ENCODE results near the gene VPS13A.
"Not testable (repeated sequence)": the region's sequence is repeated elsewhere in the genome, so short reads cannot be mapped to it uniquely, and the experiment has no call there.

Gene VPS13A

GRCh38 chr9:77188242-77188641 is 10.9 kb downstream of the VPS13A start:
- DNase-seq = no peak

- DNase-seq = no peak
Measured at GRCh38 chr9:77194423-77194822, 17.1 kb downstream of the VPS13A start.

- no peak for DNase-seq
Measured at GRCh38 chr9:77210116-77210515, 32.8 kb downstream of the VPS13A start.

GRCh38 chr9:77211561-77211960 is 34.2 kb downstream of the VPS13A start:
- DNase-seq = no peak

GRCh38 chr9:77212801-77213200 is 35.5 kb downstream of the VPS13A start:
- no peak for DNase-seq

- DNase-seq = no peak
Measured at GRCh38 chr9:77215874-77216273, 38.5 kb downstream of the VPS13A start.

GRCh38 chr9:77218612-77219011 is 41.3 kb downstream of the VPS13A start:
- no peak for DNase-seq

- no peak for DNase-seq
Measured at GRCh38 chr9:77221431-77221830, 44.1 kb downstream of the VPS13A start.

- DNase-seq = no peak
Measured at GRCh38 chr9:77224746-77225312, 47.5 kb downstream of the VPS13A start.

GRCh38 chr9:77236693-77237092 is 59.4 kb downstream of the VPS13A start:
- no peak for DNase-seq

GRCh38 chr9:77237896-77238295 is 60.6 kb downstream of the VPS13A start:
- DNase-seq = no peak

- DNase-seq = no peak
Measured at GRCh38 chr9:77251050-77251449, 73.7 kb downstream of the VPS13A start.

- DNase-seq = no peak
Measured at GRCh38 chr9:77257275-77257674, 79.9 kb downstream of the VPS13A start.

GRCh38 chr9:77261605-77262004 is 84.3 kb downstream of the VPS13A start:
- no peak for DNase-seq

GRCh38 chr9:77267762-77268161 is 90.4 kb downstream of the VPS13A start:
- DNase-seq = not testable (repeated sequence)

GRCh38 chr9:77271023-77271690 is 93.8 kb downstream of the VPS13A start:
- no peak for DNase-seq

- no peak for DNase-seq
Measured at GRCh38 chr9:77276799-77277198, 99.5 kb downstream of the VPS13A start.

GRCh38 chr9:77277719-77278118 is 100.4 kb downstream of the VPS13A start:
- DNase-seq = no peak

GRCh38 chr9:77283991-77284390 is 106.7 kb downstream of the VPS13A start:
- DNase-seq = no peak

- no peak for DNase-seq
Measured at GRCh38 chr9:77284616-77285015, 107.3 kb downstream of the VPS13A start.

GRCh38 chr9:77290373-77290772 is 113.0 kb downstream of the VPS13A start:
- no peak for DNase-seq

- no peak for DNase-seq
Measured at GRCh38 chr9:77291714-77292113, 114.4 kb downstream of the VPS13A start.

GRCh38 chr9:77293949-77294348 is 116.6 kb downstream of the VPS13A start:
- no peak for DNase-seq

- DNase-seq = no peak
Measured at GRCh38 chr9:77304543-77304942, 127.2 kb downstream of the VPS13A start.
